CD4-positive, alpha-beta T cell treated with Interleukin-12 subunit alpha and Interleukin-12 subunit beta, for 1 hour (primary cell): ENCODE measurements around the gene MORN2.
"Not testable (repeated sequence)": the region's sequence is repeated elsewhere in the genome, so short reads cannot be mapped to it uniquely, and the experiment has no call there.

Experiments used
- DNase-seq: peaks from one replicate; pipeline ENCODE4 v3.0.0-alpha.2; 2020

Gene MORN2

GRCh38 chr2:38875576-38876367 is at the start of gene MORN2, which contains the start of gene DHX57:
TSS of gene MORN2 (plus strand) at chr2:38875976.
TSS of gene DHX57 (minus strand) at chr2:38875934. CDS start at chr2:38868405, 7,529 bp downstream.
- DNase-seq, result peak; percentile 80

GRCh38 chr2:38827539-38828145 is 48.1 kb upstream of the MORN2 start:
- DNase-seq, result not testable (repeated sequence)

- no peak for DNase-seq
These were observed 47.3 kb upstream of the MORN2 start for GRCh38 chr2:38828460-38828859.

- no peak for DNase-seq
These were observed 45.8 kb upstream of the MORN2 start for GRCh38 chr2:38829971-38830370.

- DNase-seq, result no peak
These were observed 45.1 kb upstream of the MORN2 start for GRCh38 chr2:38830526-38831159.

- peak; percentile 18 for DNase-seq
These were observed 40.7 kb upstream of the MORN2 start for GRCh38 chr2:38835015-38835601.

GRCh38 chr2:38835990-38836389 is 39.8 kb upstream of the MORN2 start:
- peak; percentile 4 for DNase-seq

- no peak for DNase-seq
These were observed 39.0 kb upstream of the MORN2 start for GRCh38 chr2:38836791-38837190.

- DNase-seq, result no peak
These were observed 25.7 kb upstream of the MORN2 start for GRCh38 chr2:38850045-38850444.

- DNase-seq, result no peak
These were observed 19.6 kb upstream of the MORN2 start for GRCh38 chr2:38856165-38856564.

GRCh38 chr2:38862476-38862875 is 13.3 kb upstream of the MORN2 start:
- no peak for DNase-seq

GRCh38 chr2:38863061-38863695 is 12.6 kb upstream of the MORN2 start:
- DNase-seq, result no peak

- DNase-seq, result no peak
These were observed 8.9 kb upstream of the MORN2 start for GRCh38 chr2:38866773-38867443.

- no peak for DNase-seq
These were observed 4.3 kb upstream of the MORN2 start for GRCh38 chr2:38871432-38871831.

GRCh38 chr2:38873763-38874162 is 2.0 kb upstream of the MORN2 start:
- no peak for DNase-seq

- no peak for DNase-seq
These were observed 575 bp upstream of the MORN2 start for GRCh38 chr2:38875227-38875575.

- DNase-seq, result no peak
These were observed 631 bp downstream of the MORN2 start for GRCh38 chr2:38876407-38876806.

- no peak for DNase-seq
These were observed 10.3 kb downstream of the MORN2 start for GRCh38 chr2:38886063-38886462.

- no peak for DNase-seq
These were observed 11.6 kb downstream of the MORN2 start for GRCh38 chr2:38887347-38887746.

GRCh38 chr2:38887902-38888554 is 12.3 kb downstream of the MORN2 start:
- no peak for DNase-seq

GRCh38 chr2:38889045-38889444 is 13.3 kb downstream of the MORN2 start:
- DNase-seq, result no peak

- no peak for DNase-seq
These were observed 13.8 kb downstream of the MORN2 start, which contains the start of gene ARHGEF33 for GRCh38 chr2:38889575-38889974. TSS of gene ARHGEF33 (plus strand) at chr2:38889875. CDS start at chr2:38919448, 29,573 bp downstream.
